ENCODE data around the gene SPPL2A.

GRCh38 chr15:50810128-50810527 is 44.6 kb upstream of the SPPL2A start:
- TF ChIP-seq CTCF (IDR thresholded peaks at IDR 0.05) (no peak), POLR2A (IDR thresholded peaks at IDR 0.05) (no peak)
